GM12801 (cell line): ENCODE results near the gene STAM.

Experiments used
- TF ChIP-seq, protein P1 (sequence below): IDR thresholded peaks from one replicate; pipeline ENCODE4 v1.5.1; 2011; ENCODE audit warnings: control low read depth; ENCODE audit not compliant: insufficient read length; ENCODE audit errors: extremely low read depth

Gene STAM

DNA sequence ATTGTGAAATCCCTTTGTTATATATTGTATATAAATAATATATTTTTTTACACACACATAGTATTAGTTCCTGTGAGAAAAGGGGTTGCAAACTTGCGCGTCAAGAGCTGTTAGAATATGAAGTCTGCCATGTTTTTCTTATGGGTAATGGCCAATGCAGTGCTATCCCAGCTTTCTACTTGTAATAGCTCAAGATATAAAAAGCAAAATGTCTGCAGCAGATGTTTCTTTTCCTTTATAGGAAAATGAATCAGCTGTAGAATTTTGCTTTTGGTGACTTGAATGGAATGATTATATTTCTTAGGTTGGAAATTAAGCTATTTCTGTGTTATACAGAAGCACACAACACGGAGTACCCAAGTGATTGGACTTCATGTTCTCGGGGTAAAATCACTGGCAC, 54.7 kb downstream of the STAM start:
- TF ChIP-seq, protein P1, sequence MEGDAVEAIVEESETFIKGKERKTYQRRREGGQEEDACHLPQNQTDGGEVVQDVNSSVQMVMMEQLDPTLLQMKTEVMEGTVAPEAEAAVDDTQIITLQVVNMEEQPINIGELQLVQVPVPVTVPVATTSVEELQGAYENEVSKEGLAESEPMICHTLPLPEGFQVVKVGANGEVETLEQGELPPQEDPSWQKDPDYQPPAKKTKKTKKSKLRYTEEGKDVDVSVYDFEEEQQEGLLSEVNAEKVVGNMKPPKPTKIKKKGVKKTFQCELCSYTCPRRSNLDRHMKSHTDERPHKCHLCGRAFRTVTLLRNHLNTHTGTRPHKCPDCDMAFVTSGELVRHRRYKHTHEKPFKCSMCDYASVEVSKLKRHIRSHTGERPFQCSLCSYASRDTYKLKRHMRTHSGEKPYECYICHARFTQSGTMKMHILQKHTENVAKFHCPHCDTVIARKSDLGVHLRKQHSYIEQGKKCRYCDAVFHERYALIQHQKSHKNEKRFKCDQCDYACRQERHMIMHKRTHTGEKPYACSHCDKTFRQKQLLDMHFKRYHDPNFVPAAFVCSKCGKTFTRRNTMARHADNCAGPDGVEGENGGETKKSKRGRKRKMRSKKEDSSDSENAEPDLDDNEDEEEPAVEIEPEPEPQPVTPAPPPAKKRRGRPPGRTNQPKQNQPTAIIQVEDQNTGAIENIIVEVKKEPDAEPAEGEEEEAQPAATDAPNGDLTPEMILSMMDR = no peak

DNA sequence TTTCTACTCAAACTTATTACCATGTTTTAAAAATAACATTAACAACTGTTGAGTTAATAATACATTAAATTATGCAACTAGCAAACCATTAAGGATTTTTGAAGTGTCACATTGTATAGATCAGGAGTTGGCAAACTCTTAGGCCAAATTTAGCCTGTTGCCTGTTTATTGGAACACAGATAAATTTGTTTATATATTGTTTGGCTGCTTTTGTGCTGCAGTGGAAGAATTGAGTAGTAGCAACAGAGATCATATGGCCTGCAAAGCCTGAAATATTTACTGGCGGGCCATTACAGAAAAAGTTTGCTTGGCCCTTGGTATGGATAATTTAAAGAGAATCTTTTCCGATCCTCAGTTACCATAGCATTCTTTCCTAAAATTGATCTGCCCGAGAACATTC, 57.4 kb downstream of the STAM start:
- TF ChIP-seq, protein P1 = no peak

DNA sequence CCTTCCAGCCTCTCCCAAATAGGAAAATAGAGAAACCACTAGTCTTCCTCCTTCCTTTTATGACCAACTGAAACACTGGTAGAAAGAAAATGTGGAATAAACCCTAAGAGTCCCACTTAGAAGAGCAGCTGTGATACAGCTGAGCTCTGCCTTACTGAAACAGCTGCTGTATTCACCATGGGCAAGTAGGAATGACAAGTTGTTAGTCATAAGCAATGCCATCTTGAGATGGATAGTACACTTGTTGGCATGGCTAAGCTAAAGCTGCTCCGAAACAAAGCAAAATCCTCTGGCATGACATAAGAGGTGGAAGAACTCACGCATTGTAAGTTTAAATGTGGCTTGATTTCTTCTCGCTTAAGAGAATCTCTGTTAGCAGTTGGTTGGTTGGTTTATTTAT, 59.8 kb downstream of the STAM start:
- TF ChIP-seq, protein P1 = no peak

DNA sequence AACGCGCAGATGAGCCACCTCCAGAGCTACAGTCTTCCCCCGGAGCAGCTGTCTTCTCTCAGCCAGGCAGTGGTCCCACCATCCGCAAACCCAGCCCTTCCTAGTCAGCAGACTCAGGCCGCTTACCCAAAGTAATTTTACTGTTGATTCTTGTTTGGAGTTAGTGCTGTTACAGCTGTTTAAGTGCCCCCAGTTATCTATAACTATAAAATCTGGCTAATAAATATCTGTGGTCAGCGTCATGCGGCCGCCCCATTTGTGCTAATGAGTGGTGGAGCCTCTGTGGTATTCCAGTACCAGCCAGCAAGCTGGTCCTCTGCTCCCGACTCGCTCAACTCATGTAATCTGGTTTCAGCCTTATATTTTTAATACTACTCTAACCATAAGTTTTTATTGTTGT, 64.9 kb downstream of the STAM start:
- TF ChIP-seq, protein P1 = no peak

DNA sequence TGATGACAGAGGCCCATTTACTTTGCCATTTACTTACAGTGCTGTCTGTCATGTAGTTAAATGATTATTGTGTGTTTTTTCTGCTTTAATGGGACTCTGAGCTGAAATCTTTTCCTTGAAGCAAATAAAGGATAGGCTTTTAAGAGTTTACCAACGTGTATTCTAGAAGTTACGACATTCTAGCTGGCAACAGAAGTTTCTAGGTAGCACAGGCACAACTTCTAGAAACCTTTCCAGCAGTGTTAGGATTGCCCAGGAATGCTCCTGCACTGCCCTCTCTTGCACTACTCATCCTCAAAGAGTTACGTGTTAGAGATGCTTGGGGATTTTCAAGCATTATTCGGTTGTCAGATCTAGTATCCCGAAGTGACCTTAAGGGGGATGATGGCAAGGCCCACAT, 65.5 kb downstream of the STAM start:
- TF ChIP-seq, protein P1 = no peak

DNA sequence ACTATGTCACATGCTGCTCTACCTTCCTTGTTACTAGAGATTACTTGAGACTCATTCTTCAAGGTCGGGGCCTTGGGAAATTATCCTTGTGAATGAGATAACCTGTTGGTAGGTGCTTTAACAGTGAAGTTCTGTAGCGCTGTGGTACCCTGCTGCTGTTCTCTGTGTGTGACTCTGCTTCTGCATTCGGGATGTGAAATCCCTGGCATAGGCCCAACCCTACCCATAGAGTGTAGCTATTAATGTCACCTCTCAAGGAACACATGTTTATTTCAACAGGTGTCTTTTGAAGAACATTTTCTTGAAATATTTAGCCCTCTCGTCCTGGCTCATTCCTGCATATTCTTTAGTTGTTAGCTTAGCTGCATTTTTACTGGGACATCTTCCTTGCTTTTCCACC, 66.2 kb downstream of the STAM start:
- TF ChIP-seq, protein P1 = no peak

DNA sequence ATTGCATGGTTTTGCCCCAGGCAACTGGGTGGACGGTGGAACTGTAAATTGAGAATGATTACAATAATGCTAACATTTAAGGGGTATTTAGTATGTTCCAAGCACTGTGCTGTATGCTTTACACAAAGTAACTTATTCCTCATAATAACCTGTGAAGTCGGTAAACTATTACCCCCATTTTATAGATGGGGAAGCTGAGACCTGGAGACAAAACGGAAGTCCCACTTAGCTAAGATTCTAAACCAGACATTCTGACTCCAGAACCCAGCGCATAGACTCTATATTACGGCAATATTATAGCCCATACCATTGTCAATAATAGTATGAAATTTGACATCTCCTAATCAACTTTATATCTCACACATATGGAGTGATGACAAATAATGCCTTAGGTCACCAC, 68.1 kb downstream of the STAM start:
- TF ChIP-seq, protein P1 = no peak
